GM10266 (cell line): ENCODE measurements around the gene RNMT.
"Not testable (repeated sequence)": the region's sequence is repeated elsewhere in the genome, so short reads cannot be mapped to it uniquely, and the experiment has no call there.

Experiments
- DNase-seq: peaks from one replicate; pipeline ENCODE4 v3.0.0; 2012; ENCODE audit errors: extremely low spot score
- TF ChIP-seq, protein P1 (sequence below): IDR thresholded peaks from 2 replicates; pipeline ENCODE4 v1.5.1; 2012; ENCODE audit warnings: mild to moderate bottlenecking, low read depth; ENCODE audit not compliant: control insufficient read depth, insufficient read depth; ENCODE audit errors: missing control alignments

The RNMT gene

DNA sequence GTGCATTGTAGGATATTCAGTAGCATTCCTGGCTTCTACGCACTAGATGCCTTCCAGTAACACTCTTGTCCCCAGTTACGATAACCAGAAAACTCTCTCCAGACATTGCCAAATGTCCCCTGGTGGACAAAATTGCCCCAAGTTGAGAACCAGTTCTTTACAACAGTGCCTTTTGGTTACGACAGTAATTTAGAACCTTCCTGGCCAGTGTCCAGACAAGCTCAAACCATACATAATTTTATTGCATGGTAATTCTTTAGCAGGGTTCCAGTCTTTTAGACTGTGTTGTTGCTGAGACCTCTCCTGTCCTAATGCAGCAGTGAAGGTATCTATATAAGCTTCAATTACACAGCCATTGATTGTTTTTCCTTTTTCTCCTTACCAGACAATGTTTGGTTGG lies 20.2 kb downstream of the RNMT start:
- no peak for DNase-seq

DNA sequence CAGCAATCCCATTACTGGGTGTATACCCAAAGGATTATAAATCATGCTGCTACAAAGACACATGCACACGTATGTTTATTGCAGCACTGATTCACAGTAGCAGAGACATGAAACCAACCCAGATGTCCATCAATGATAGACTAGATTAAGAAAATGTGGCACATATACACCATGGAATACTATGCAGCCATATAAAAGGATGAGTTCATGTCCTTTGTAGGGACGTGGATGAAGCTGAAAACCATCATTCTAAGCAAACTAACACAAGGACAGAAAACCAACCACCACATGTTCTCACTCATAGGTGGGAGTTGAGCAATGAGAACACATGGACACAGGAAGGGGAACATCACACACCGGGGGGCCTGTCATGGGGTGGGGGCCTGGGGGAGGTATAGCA lies 25.1 kb downstream of the RNMT start:
- DNase-seq: not testable (repeated sequence)

More for the DNA sequence above, 20.2 kb downstream of the RNMT start:
- TF ChIP-seq, protein P1, sequence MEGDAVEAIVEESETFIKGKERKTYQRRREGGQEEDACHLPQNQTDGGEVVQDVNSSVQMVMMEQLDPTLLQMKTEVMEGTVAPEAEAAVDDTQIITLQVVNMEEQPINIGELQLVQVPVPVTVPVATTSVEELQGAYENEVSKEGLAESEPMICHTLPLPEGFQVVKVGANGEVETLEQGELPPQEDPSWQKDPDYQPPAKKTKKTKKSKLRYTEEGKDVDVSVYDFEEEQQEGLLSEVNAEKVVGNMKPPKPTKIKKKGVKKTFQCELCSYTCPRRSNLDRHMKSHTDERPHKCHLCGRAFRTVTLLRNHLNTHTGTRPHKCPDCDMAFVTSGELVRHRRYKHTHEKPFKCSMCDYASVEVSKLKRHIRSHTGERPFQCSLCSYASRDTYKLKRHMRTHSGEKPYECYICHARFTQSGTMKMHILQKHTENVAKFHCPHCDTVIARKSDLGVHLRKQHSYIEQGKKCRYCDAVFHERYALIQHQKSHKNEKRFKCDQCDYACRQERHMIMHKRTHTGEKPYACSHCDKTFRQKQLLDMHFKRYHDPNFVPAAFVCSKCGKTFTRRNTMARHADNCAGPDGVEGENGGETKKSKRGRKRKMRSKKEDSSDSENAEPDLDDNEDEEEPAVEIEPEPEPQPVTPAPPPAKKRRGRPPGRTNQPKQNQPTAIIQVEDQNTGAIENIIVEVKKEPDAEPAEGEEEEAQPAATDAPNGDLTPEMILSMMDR: no peak

DNA sequence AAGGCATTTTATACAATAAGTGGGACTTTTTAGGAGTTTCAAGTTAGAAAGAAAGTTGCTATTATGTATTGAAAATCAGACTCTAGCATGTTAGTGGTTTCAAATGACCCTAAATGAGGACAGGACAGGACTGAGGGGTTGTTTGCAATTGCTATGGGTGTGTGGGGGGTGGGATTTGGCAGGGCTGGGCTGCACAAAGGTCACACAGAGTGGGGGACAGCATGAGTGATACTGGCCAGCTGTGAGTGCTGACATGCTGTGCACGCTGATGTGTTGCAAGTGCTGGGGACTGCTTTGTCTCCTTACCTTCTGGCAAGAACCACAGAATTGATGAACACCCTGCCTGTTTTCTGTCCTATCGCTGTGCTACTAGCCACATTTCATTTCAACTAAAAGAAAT lies 29.8 kb downstream of the RNMT start:
- no peak for DNase-seq

DNA sequence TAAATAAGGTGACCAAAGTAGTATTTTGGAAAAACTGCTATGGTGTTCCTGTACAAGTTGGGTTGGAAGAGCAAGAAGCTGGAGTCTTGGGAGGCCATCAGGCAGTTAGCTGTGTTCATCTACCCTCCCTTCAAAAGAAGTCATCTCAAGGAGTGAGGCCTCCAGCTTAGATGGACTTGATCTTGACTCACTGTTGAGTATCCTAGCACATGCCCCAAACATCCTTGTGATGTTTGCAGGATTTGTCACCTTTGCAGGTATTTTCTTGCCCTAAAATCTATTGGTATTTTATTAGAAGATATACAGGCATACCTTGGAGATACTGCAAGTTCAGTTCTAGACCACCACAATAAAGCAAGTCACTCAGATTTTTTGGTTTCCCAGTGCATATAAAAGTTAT lies 30.2 kb downstream of the RNMT start:
- TF ChIP-seq, protein P1: no peak
- DNase-seq: no peak

More for the DNA sequence above, 29.8 kb downstream of the RNMT start:
- TF ChIP-seq, protein P1: no peak

DNA sequence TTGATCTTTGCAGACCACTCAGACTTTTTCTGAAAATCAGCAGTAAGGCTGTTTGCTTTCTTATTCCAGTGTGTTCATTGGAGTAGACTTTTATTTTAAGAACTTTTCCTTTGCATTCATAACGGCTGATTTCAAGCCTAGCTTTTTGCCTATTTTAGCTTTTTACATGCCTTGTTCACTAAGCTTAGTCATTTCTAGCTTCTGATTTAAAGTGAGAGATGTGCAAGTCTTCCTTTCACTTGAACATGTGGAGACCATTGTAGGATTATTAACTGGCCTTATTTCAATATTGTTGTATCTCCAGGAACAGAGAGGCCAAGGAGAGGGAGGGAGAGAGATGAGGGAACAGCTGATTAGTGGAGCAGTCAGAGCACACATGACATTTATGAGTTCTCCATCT lies 32.1 kb downstream of the RNMT start:
- no peak for DNase-seq
- TF ChIP-seq, protein P1: no peak

DNA sequence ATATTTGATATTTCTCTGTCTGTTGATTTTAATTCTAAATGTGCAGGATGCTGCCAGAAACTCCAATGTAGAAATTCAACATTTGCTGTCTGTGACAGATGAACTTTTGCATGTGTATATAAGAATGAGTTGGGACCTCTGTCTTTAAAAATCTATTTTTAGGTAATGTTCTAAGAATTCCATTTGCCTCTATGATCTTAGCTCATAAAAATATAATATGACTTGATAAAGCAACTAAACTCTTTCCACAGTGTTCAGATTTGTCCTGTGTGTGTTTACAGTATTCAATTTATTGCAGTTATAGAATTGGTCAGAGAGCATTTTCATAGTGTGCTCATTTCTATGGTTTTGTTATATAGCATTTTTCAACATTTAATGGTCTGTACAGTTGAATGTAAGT lies 33.6 kb downstream of the RNMT start:
- no peak for DNase-seq
- TF ChIP-seq, protein P1: no peak

DNA sequence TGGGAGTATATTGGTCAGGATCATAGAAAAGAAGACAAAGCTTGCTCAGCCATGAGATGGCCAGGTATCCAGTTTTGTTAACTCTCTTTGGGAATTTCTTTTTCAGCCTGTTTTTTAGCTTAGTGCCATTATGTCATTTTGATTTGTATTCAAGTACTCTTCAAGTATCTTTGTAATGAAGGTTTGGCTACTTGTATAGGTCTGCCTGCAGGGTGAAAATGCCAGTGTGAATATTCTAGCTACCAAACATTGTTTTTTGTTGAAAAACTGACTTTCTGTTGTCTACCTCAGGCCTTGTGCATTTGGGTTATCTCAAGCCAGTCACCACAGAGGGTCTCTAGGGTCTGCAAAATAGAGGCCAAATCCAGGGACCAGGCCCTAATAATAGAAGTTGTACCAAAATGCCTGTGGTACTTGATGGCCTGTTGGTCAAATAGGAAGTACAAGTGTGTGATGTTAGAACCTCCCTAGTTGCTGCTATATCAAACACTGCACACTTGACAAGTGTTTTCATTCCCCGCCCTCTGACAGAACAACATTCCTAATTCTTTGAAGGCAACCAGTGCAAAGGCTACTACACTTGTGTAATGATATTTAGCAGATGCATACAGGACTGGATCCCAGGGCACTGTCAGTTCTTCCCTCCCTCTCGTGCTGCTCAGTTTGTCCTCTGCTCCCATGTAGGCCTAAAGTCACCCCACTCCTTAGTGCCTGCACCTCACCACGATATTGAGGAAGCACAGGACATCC lies 36.4 kb downstream of the RNMT start:
- DNase-seq: no peak
- TF ChIP-seq, protein P1: no peak

DNA sequence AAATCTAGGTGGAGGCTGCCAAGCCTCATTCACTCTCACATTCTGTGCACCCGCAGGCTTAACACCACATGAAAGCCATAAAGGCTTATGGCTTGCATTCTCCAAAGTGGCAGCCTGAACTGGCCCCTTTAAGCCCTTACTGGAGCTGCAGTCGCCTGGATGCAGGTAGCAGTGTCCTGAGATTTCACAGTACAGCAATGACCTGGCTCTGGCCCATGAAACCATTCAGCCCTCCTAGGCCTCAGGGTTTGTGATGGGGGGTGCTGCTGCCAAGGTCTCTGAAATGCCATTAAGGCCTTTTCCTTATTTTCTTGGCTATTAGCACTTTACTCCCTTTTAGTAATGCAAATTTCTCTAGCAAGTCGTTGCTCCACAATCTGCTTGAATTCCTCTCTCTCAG lies 48.6 kb downstream of the RNMT start:
- TF ChIP-seq, protein P1: no peak
- no peak for DNase-seq
